Measurements from ENCODE around the gene CAMK1D. TPM values are rescaled to one million over a fixed set of nuclear protein-coding genes. Genes with fewer than 3 reads are reported as not detected.

CAMK1D gene
- total and polyA plus RNA-seq, 2 of the 4 experiments (the other 2 are of a cell fraction), result 5.0 to 5.3 TPM

GRCh38 chr10:12849319-12850181 lies 500.2 kb downstream of the CAMK1D start:
- no peak for ATAC-seq (ENCODE audit: low read depth)
- no peak overlapping the region; the same call in 2 of the 3 replicates for H2BK15ac ChIP-seq (ENCODE audit: low read depth, low read length)
- H3K9me1 ChIP-seq (ENCODE audit: insufficient read depth, low read length), result no peaks in the 10 kb centered on the region
- no peak overlapping the region for H3K4me3 ChIP-seq (ENCODE audit: insufficient read depth, low read depth, low read length)
- no peak overlapping the region for H4K8ac ChIP-seq (ENCODE audit: low read depth in 2 of 2, low read length in 2 of 2)
- H3K36me3 ChIP-seq (ENCODE audit: control insufficient read depth, insufficient read depth, low read length), result no peaks in the 10 kb centered on the region
- CTCF ChIA-PET, result interaction anchor here (0.5 kb wide), 1 partner anchor 573 kb away, joined by 3 read pairs; no protein-coding TSS in a partner anchor
- H3K23ac ChIP-seq (ENCODE audit: low read depth, low read length), result no peak overlapping the region
- H3K18ac ChIP-seq (ENCODE audit: low read depth, low read length), result no peak overlapping the region
- H2BK20ac ChIP-seq (ENCODE audit: low read depth, low read length), result no peak overlapping the region
- POLR2A ChIA-PET (ENCODE audit: unreplicated experiment), result no interaction called here
- BruUV-seq (replicated peaks), result no TSS peak
- H3K4ac ChIP-seq (ENCODE audit: low read depth, low read length), result no peak overlapping the region
- no peak overlapping the region for H3K4me2 ChIP-seq (ENCODE audit: low read depth, low read length)
- DNase-seq, result no peak
- H2AK9ac ChIP-seq (replicated peaks; ENCODE audit: low read depth, low read length, poor library complexity), result no peak overlapping the region
- no peaks in the 10 kb centered on the region for H3K79me1 ChIP-seq (ENCODE audit: low read depth in 1 of 2, low read length in 2 of 2)
- no peak overlapping the region for H2AFZ ChIP-seq (replicated peaks; ENCODE audit: low read length, poor library complexity)
- in situ Hi-C loops (cut with MboI; ENCODE audit: low sequenced_read_pairs) (no loop called here), dilution Hi-C loops (cut with HindIII; ENCODE audit: low sequenced_read_pairs, unreplicated experiment) (no loop called here), intact Hi-C loops (cut with micrococcal nuclease) (no loop called here)
- WGBS, 2 experiments (ENCODE audit: extremely low coverage in 2 of 2, insufficient read length in 1 of 2), result 28% methylated on average over 8 of the region's 20 CpGs; no CpG with 5 or more reads in 1 of the 2 experiments
- H3K27me3 ChIP-seq (ENCODE audit: control insufficient read depth, insufficient read depth, low read length), result peaks cover 29% of the 10 kb centered on the region; the same call in 1 of the 2 replicates
- no peak overlapping the region for H2BK120ac ChIP-seq (ENCODE audit: low read depth, low read length)
- no peak for TF ChIP-seq ELK1 (IDR thresholded peaks at IDR 0.05; ENCODE audit: borderline replicate concordance, low read depth, low read length)
- no peak for TF ChIP-seq CEBPB (IDR thresholded peaks at IDR 0.05; ENCODE audit: low read depth, low read length)
- TF ChIP-seq RFX5 (IDR thresholded peaks at IDR 0.05; ENCODE audit: low read depth, low read length), result no peak
- TF ChIP-seq MXI1 (IDR thresholded peaks at IDR 0.05; ENCODE audit: borderline replicate concordance, low read depth, low read length), result no peak
- TF ChIP-seq MAFK (IDR thresholded peaks at IDR 0.05; ENCODE audit: low read depth, low read length), result no peak
- no peak for TF ChIP-seq RAD21 (IDR thresholded peaks at IDR 0.05; ENCODE audit: low read length)
- no peak for TF ChIP-seq RCOR1 (IDR thresholded peaks at IDR 0.05; ENCODE audit: insufficient replicate concordance, low read length)
- TF ChIP-seq POLR2A (IDR thresholded peaks at IDR 0.05; ENCODE audit: low read depth, low read length), result no peak
- H2BK5ac ChIP-seq (ENCODE audit: low read depth, low read length, poor library complexity, severe bottlenecking), result no peak overlapping the region
- H3K9me3 ChIP-seq (ENCODE audit: control insufficient read depth, insufficient read depth, low read length), result no peaks in the 10 kb centered on the region; the same call in 1 of the 2 replicates
- no peak overlapping the region for H2AK5ac ChIP-seq (ENCODE audit: low read depth, low read length)
- H3K27ac ChIP-seq (ENCODE audit: insufficient read depth, low read length), result no peak overlapping the region
- no peaks in the 10 kb centered on the region for H4K20me1 ChIP-seq (ENCODE audit: insufficient read depth, low read length)
- no peak overlapping the region for H4K91ac ChIP-seq (ENCODE audit: insufficient read depth, low read depth, low read length)
- no peak overlapping the region for H4K5ac ChIP-seq (ENCODE audit: low read depth, low read length)
- H3K9ac ChIP-seq (ENCODE audit: low read depth, low read length), result no peak overlapping the region
- H3K14ac ChIP-seq (replicated peaks; ENCODE audit: low read depth, low read length), result no peak overlapping the region
- H3K4me1 ChIP-seq (ENCODE audit: control insufficient read depth, insufficient read depth, low read length), result peaks cover 6% of the 10 kb centered on the region
- H3K56ac ChIP-seq (ENCODE audit: extremely low read depth, insufficient read depth, low read length), result no peak overlapping the region

Data from IMR-90 (cell line).